Stimulated activated naive B cell treated with anti-CD40 and anti-IgM and Interleukin-4, amounts not matched to agents 10 μg/mL and 1 μg/mL and 100 μg/mL, for 72 hours (primary cell): ENCODE measurements around the gene ENPP3.

Source experiments
- ATAC-seq, 2 donors: fragments of 150-1000 bp; cut with Tn5 transposase; replicated peaks; 2 replicates each; pipeline ENCODE4 v1.10.0; 2021; ENCODE audit warnings: moderate library complexity in 1 of 2
- DNase-seq: peaks from one replicate; pipeline ENCODE4 v3.0.0; 2021
- H3K27ac Mint-ChIP-seq: one replicate; pipeline ENCODE4 v1.8.0; 2022; ENCODE audit warnings: mild to moderate bottlenecking, mixed read lengths
- H3K27me3 Mint-ChIP-seq, 2 donors: one replicate each; pipeline ENCODE4 v1.8.0; 2022; ENCODE audit warnings: mixed read lengths in 2 of 2
- H3K36me3 Mint-ChIP-seq, 2 donors: one replicate each; pipeline ENCODE4 v1.8.0; 2022; ENCODE audit warnings: mixed read lengths in 2 of 2, mild to moderate bottlenecking in 1 of 2
- H3K4me1 Mint-ChIP-seq, 2 donors: one replicate each; pipeline ENCODE4 v1.8.0; 2022; ENCODE audit warnings: mixed read lengths in 2 of 2, mild to moderate bottlenecking in 1 of 2
- H3K4me3 Mint-ChIP-seq, 2 donors: one replicate each; pipeline ENCODE4 v1.8.0; 2022; ENCODE audit warnings: mild to moderate bottlenecking in 2 of 2, mixed read lengths in 2 of 2, moderate library complexity in 1 of 2
- H3K9me3 Mint-ChIP-seq, 2 donors: one replicate each; pipeline ENCODE4 v1.8.0; 2022; ENCODE audit warnings: mixed read lengths in 2 of 2, mild to moderate bottlenecking in 1 of 2

The ENPP3 gene

DNA sequence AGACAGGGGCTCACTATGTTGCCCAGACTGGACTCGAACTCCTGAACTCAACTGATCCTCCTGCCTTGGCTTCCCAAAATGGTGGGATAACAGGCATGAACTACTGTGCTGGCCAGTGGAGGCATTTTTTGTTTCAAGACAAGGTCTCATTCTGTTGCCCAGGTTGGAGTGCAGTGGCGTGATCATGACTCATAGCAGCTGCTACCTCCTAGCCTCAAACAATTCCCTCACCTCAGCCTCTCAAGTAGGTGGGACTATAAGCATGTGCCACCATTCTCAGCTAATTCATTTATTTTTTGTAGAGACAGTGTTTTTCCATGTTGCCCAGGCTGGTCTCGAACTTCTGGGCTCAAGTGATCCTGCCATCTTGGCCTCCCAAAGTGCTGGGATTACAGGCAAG is 17.2 kb downstream of the ENPP3 start:
- no peak overlapping the region for H3K27ac Mint-ChIP-seq

GRCh38 chr6:131655387-131655786 is 18.3 kb downstream of the ENPP3 start:
- H3K4me1 Mint-ChIP-seq = peaks cover 7 to 15% of the 10 kb centered on the region in 2 donors
- no peak overlapping the region for H3K4me3 Mint-ChIP-seq
- H3K27me3 Mint-ChIP-seq = no peaks in the 10 kb centered on the region
- peak overlapping the region; percentile 70 for H3K27ac Mint-ChIP-seq
- ATAC-seq (no peak), DNase-seq (no peak)
- peaks cover 0 to 5% of the 10 kb centered on the region in 2 donors for H3K36me3 Mint-ChIP-seq
- H3K9me3 Mint-ChIP-seq = no peaks in the 10 kb centered on the region

More for the DNA sequence above, 17.2 kb downstream of the ENPP3 start:
- ATAC-seq = peak in 1 of 2 donors; percentile 36
- Mint-ChIP-seq H3K36me3 (peaks cover 0 to 5% of the 10 kb centered on the region in 2 donors), H3K4me3 (no peak overlapping the region), H3K9me3 (no peaks in the 10 kb centered on the region), H3K4me1 (peaks cover 2 to 10% of the 10 kb centered on the region in 2 donors), H3K27me3 (no peaks in the 10 kb centered on the region)
- no peak for DNase-seq

DNA sequence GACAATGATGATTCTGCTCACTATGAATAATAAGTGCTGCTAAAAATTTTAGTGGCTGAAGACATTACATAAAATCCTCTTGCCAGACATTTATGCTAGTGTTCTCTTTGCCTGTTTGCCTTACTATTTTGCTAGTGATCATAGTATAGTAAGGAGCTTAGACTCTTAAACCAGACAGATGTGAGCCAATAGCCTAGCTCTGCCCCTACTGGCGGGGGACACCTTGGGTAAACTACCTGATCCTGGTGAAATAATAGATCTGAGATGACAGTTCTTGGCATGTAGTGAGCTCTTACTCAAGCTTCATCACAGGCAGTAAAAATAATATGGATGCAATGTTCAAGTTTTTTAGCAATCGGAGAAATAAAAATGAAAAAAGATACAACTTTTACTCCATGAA is 18.8 kb downstream of the ENPP3 start:
- H3K27me3 Mint-ChIP-seq = no peaks in the 10 kb centered on the region
- H3K4me3 Mint-ChIP-seq = no peak overlapping the region
- H3K9me3 Mint-ChIP-seq = no peaks in the 10 kb centered on the region
- H3K27ac Mint-ChIP-seq = no peak overlapping the region
- DNase-seq (no peak), ATAC-seq (no peak)
- H3K4me1 Mint-ChIP-seq = peaks cover 8 to 18% of the 10 kb centered on the region in 2 donors
- peaks cover 0 to 5% of the 10 kb centered on the region in 2 donors for H3K36me3 Mint-ChIP-seq

- no peak for ATAC-seq
- H3K27me3 Mint-ChIP-seq = no peaks in the 10 kb centered on the region
- no peak overlapping the region for H3K4me3 Mint-ChIP-seq
Observed at GRCh38 chr6:131656667-131657066, 19.6 kb downstream of the ENPP3 start.

GRCh38 chr6:131657222-131657621 is 20.1 kb downstream of the ENPP3 start:
- no peaks in the 10 kb centered on the region for H3K27me3 Mint-ChIP-seq
- peaks cover 4 to 7% of the 10 kb centered on the region in 2 donors for H3K36me3 Mint-ChIP-seq
- no peak overlapping the region for H3K4me3 Mint-ChIP-seq
- H3K9me3 Mint-ChIP-seq = no peaks in the 10 kb centered on the region
- peaks cover 8 to 18% of the 10 kb centered on the region in 2 donors for H3K4me1 Mint-ChIP-seq
- no peak overlapping the region for H3K27ac Mint-ChIP-seq
- DNase-seq (no peak), ATAC-seq (no peak)

More at GRCh38 chr6:131656667-131657066, 19.6 kb downstream of the ENPP3 start:
- no peak for DNase-seq
- no peak overlapping the region for H3K27ac Mint-ChIP-seq
- H3K9me3 Mint-ChIP-seq = no peaks in the 10 kb centered on the region
- H3K36me3 Mint-ChIP-seq = peaks cover under 1 to 5% of the 10 kb centered on the region in 2 donors
- H3K4me1 Mint-ChIP-seq = peaks cover 8 to 18% of the 10 kb centered on the region in 2 donors

GRCh38 chr6:131657630-131658111 is 20.6 kb downstream of the ENPP3 start:
- ATAC-seq = no peak

DNA sequence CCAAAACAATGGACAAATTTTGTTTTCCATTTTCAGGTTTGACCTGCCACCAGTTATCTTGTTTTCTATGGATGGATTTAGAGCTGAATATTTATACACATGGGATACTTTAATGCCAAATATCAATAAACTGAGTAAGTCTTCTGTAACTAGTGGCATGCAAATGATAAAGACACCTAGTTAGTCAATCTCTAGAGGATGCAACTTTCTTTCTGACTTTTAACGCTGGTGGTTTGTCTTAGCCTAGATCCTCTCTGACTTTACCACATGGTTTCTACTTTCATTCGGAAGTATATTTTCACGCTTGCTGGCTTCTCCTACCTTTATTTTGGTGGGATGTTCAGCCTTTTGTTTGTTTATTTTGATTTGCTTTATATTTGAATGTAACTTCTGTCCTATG is 21.2 kb downstream of the ENPP3 start:
- no peak overlapping the region for H3K27ac Mint-ChIP-seq
- no peaks in the 10 kb centered on the region for H3K9me3 Mint-ChIP-seq
- ATAC-seq (no peak), DNase-seq (no peak)
- peaks cover 4 to 7% of the 10 kb centered on the region in 2 donors for H3K36me3 Mint-ChIP-seq
- peaks cover 8 to 18% of the 10 kb centered on the region in 2 donors for H3K4me1 Mint-ChIP-seq
- no peaks in the 10 kb centered on the region for H3K27me3 Mint-ChIP-seq
- H3K4me3 Mint-ChIP-seq = no peak overlapping the region

More at GRCh38 chr6:131657630-131658111, 20.6 kb downstream of the ENPP3 start:
- Mint-ChIP-seq H3K4me3 (no peak overlapping the region), H3K9me3 (no peaks in the 10 kb centered on the region), H3K36me3 (peaks cover 4 to 7% of the 10 kb centered on the region in 2 donors), H3K4me1 (peaks cover 8 to 18% of the 10 kb centered on the region in 2 donors), H3K27ac (no peak overlapping the region), H3K27me3 (no peaks in the 10 kb centered on the region)
- no peak for DNase-seq

- Mint-ChIP-seq H3K4me3 (no peak overlapping the region), H3K4me1 (peaks cover 6 to 8% of the 10 kb centered on the region in 2 donors), H3K36me3 (peaks cover 3 to 4% of the 10 kb centered on the region in 2 donors), H3K27me3 (no peaks in the 10 kb centered on the region), H3K27ac (peak overlapping the region; percentile 33), H3K9me3 (no peaks in the 10 kb centered on the region)
- DNase-seq (no peak), ATAC-seq (peak; percentile 87 to 89)
Observed at GRCh38 chr6:131660195-131660594, 23.1 kb downstream of the ENPP3 start.

DNA sequence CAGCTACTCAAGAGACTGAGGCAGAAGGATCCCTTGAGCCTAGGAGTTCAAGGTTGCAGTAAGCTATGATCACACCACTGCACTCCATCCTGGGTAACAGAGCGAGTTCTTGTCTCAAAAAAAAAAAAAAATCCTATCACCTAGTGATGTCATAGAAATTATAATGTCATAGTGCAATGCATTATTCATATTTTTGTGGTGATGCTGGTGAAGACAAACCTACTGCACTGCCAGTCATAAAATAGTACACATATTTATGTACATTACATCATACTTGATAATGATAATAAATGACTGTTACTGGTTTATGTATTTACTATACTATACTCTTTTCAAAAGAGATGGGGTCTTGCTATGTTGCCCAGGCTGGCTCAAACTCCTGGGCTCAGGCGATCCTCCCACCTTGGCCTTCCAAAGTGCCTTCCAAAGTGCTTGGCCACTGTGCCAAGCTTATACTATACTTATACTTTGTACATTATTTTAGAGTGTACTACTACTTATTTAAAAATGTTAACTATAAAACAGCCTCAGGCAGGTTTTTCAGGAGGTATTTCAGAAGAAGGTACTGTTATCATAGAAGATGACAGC is 26.6 kb downstream of the ENPP3 start:
- no peak overlapping the region for H3K4me3 Mint-ChIP-seq
- ATAC-seq (no peak), DNase-seq (no peak)
- no peak overlapping the region for H3K27ac Mint-ChIP-seq
- peaks cover 6 to 17% of the 10 kb centered on the region in 2 donors for H3K4me1 Mint-ChIP-seq
- no peaks in the 10 kb centered on the region for H3K9me3 Mint-ChIP-seq
- H3K36me3 Mint-ChIP-seq = peaks cover 3 to 4% of the 10 kb centered on the region in 2 donors
- peaks cover 0 to 3% of the 10 kb centered on the region in 2 donors for H3K27me3 Mint-ChIP-seq

DNA sequence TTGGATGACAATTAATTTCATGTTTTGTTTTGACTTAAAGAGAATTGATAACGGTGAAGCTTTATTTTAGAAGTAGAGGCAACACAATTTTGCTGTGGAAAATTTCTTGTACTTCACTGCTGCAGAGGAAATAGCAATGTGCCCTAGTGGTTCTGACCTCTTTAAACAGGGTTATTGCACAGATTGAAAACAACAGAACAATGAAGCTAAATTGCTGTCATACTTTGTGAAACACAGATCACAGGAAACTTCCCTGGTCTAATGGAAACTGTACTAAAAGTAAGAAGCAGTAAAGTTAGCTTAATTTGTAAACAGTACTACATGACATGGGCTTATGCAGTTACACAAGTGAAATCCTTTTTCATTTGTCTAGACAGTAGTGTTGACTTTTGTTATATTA is 32.8 kb downstream of the ENPP3 start:
- ATAC-seq (no peak), DNase-seq (no peak)
- peaks cover 0 to 3% of the 10 kb centered on the region in 2 donors for H3K27me3 Mint-ChIP-seq

GRCh38 chr6:131673184-131673583 is 36.1 kb downstream of the ENPP3 start:
- Mint-ChIP-seq H3K27me3 (no peaks in the 10 kb centered on the region), H3K9me3 (no peaks in the 10 kb centered on the region), H3K27ac (no peak overlapping the region), H3K4me3 (no peak overlapping the region), H3K36me3 (peaks cover 0 to 6% of the 10 kb centered on the region in 2 donors), H3K4me1 (no peaks in the 10 kb centered on the region)
- no peak for ATAC-seq
- DNase-seq = no peak

More for the DNA sequence above, 32.8 kb downstream of the ENPP3 start:
- Mint-ChIP-seq H3K4me1 (peaks cover 0 to 9% of the 10 kb centered on the region in 2 donors), H3K9me3 (no peaks in the 10 kb centered on the region), H3K27ac (no peak overlapping the region), H3K4me3 (no peak overlapping the region), H3K36me3 (peaks cover 0 to 6% of the 10 kb centered on the region in 2 donors)

- Mint-ChIP-seq H3K4me3 (no peak overlapping the region), H3K27ac (no peak overlapping the region), H3K36me3 (peaks cover 16 to 17% of the 10 kb centered on the region in 2 donors), H3K27me3 (no peaks in the 10 kb centered on the region), H3K9me3 (peaks cover 0 to 6% of the 10 kb centered on the region in 2 donors), H3K4me1 (peaks cover 17 to 35% of the 10 kb centered on the region in 2 donors)
- ATAC-seq = no peak
- no peak for DNase-seq
Observed at GRCh38 chr6:131678442-131678841, 41.3 kb downstream of the ENPP3 start.

- H3K36me3 Mint-ChIP-seq = peaks cover 17 to 20% of the 10 kb centered on the region in 2 donors
- no peak overlapping the region for H3K4me3 Mint-ChIP-seq
- no peak for ATAC-seq
- peaks cover 0 to 6% of the 10 kb centered on the region in 2 donors for H3K9me3 Mint-ChIP-seq
- H3K27ac Mint-ChIP-seq = peak overlapping the region; percentile 65
- peaks cover 24 to 48% of the 10 kb centered on the region in 2 donors for H3K4me1 Mint-ChIP-seq
- DNase-seq = no peak
- H3K27me3 Mint-ChIP-seq = no peaks in the 10 kb centered on the region
Observed at GRCh38 chr6:131680868-131681267, 43.8 kb downstream of the ENPP3 start.

DNA sequence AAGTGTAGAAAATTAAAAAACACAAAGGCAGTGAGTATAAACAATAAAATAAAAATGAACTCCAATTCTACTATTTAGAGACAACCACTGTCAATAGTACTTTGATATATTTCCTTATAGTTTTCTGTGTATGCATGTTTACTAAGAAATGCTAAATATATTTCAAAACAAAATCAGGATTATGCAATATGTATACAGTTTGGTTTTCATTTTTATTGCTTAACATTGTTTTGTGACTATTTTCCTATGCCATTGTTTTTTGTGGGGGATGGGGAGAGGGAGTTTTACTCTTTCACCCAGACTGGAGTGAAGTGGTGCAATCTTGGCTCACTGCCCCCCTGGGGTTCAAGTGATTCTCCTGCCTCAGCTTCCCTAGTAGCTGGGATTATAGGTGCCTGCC is 44.5 kb downstream of the ENPP3 start:
- H3K4me3 Mint-ChIP-seq = no peak overlapping the region
- peaks cover 0 to 6% of the 10 kb centered on the region in 2 donors for H3K9me3 Mint-ChIP-seq
- H3K4me1 Mint-ChIP-seq = peaks cover 25 to 51% of the 10 kb centered on the region in 2 donors
- H3K27ac Mint-ChIP-seq = peak overlapping the region; percentile 20
- H3K36me3 Mint-ChIP-seq = peaks cover 18 to 20% of the 10 kb centered on the region in 2 donors
- ATAC-seq (no peak), DNase-seq (no peak)
- no peaks in the 10 kb centered on the region for H3K27me3 Mint-ChIP-seq

GRCh38 chr6:131682442-131682841 is 45.3 kb downstream of the ENPP3 start:
- Mint-ChIP-seq H3K36me3 (peaks cover 20% of the 10 kb centered on the region in 2 donors), H3K4me3 (no peak overlapping the region), H3K4me1 (peaks cover 28 to 59% of the 10 kb centered on the region in 2 donors), H3K9me3 (peaks cover 0 to 6% of the 10 kb centered on the region in 2 donors), H3K27ac (peak overlapping the region; percentile 71), H3K27me3 (no peaks in the 10 kb centered on the region)
- no peak for DNase-seq
- no peak for ATAC-seq
